DMS 273 (cell line): ENCODE results near the gene BFSP2.
"Not testable (repeated sequence)": the region's sequence is repeated elsewhere in the genome, so short reads cannot be mapped to it uniquely, and the experiment has no call there.

Experiments used
- DNase-seq: peaks from one replicate; lab custom pipeline; 2025; ENCODE audit not compliant: unreplicated experiment; lab: John Stamatoyannopoulos, UW

The BFSP2 gene

DNA sequence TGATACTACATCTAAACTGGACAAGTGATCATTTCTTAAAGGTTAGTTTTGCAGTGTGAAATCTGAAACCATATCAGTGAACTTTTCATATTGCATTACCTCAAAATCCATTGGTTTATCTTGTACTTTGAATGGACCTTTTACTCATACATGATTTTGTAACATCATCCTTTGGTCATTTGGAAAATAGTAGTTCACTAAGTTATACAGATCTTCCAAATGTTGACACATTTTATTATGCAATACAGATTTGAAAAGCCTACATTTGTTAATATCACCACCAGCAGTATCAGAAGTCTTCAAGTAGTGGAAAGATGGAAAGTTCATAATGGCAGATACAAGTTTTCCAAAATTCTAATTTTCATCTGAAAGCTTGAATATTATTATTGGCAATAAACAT is 109.6 kb downstream of the BFSP2 start:
- no peak for DNase-seq

DNA sequence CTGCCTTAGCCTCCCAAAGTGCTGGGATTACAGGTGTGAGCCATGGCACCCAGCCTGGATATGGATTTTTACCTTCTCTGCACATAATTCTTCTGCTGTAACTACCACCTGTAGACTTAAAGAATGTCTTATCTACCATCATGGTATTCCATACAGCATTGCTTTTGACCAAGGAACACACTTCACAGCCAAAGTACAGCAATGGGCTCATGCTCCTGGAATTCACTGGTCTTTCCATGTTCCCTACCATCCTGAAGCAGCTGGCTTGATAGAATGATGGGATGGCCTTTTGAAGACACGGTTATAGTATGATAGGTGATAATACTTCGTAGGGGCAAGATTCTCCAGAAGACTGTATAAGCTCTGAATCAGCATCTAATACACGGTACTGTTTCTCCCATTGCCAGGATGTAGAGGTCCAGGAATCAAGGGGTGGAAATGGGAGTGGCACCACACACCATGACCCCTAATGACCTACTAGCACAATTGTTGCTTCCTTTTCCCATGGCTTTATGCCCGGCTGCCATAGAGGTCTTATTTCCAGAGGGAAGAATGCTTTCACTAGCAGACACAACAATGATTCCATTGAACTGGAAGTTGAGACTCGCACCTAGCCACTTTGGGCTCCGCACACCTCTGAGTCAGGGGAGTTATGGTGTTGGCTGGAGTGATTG is 112.7 kb downstream of the BFSP2 start:
- DNase-seq: no peak

DNA sequence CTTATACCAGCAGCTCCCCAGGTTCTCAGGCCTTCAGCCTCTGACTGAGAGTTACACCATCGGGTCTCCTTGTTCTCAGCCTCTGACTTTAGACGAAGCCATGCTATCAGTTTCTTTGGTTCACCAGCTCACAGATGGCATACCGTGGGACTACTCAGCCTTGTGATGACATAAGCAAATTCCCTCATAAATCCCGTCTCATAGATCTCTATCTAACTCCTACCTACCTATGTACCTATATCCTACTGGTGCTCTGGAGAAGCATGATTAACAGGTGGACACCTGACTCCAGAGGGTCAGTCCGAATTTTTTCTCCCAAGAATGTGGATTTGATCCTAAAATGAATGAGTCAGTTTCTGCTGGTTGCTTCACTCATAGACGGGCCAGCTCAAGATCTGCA is 114.6 kb downstream of the BFSP2 start:
- DNase-seq: no peak

DNA sequence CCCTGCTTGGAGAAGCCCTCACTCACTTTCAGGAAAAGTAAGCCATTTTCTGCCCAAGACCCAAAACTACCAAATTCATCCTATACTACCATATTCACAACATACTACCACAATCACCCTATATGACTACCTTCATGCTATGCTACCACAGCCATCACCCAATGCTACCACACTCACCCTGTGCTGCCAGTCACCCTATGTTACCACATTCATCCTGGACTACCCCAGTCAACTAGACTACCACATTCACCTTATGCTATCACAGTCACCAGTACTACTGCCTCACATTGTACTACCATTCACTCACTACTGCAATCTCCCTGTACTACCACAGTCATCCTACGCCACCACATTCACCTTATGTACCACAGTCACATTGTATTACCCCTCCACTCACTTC is 115.3 kb downstream of the BFSP2 start:
- no peak for DNase-seq

DNA sequence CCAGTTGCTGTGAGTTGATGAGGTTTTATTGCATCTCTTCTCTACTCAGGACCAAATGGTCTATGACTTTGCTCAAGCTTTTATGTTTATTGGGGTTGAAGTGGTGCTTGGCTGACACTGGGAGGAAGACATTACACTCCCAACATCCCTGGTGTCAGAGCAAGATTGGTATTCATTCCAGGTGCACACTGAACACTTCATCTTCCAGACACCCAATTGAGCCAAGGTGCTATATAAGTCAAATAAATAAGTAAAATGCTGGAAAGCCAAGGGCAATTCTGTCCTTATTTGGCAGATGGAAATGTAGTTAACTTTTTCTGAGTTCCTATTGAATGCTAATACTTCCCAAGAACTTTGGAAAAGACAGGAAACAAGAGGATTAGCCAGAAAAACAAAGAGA is 120.4 kb downstream of the BFSP2 start:
- DNase-seq: no peak

DNA sequence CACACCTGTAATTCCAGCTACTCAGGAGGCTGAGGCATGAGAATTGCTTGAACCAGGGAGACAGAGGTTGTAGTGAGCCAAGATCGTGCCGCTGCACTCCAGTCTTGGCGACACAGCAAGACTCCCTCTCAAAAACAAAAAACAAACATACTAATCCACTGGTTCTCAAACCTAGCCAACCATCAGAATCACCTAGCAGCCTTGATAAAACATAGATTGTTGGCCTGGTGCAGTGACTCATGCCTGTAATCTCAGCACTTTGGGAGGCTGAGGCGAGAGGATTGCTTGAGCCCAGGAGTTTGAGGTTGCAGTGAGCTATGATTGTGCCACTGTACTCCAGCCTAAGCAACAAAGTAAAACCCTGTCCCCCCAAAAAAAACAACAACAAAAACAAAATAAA is 121.1 kb downstream of the BFSP2 start:
- DNase-seq: not testable (repeated sequence)

DNA sequence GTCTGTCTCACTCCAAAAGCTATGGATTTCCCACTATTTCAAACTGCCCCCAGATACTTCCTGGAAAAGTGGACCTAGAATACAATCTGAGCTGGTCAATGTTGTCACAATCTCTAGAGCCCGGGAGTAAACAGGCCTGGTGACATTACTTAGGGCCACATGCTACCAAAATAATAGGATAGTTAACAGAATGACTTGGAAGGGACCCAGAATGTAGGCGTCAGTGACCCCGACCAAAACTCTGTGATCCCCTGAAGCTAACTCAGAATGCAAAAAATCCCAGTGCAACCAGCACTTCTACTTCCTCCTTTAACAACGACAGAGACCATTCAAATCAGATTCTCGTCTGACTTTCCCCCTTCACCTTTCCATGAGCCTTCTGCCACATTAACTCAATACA is 122.1 kb downstream of the BFSP2 start:
- no peak for DNase-seq

DNA sequence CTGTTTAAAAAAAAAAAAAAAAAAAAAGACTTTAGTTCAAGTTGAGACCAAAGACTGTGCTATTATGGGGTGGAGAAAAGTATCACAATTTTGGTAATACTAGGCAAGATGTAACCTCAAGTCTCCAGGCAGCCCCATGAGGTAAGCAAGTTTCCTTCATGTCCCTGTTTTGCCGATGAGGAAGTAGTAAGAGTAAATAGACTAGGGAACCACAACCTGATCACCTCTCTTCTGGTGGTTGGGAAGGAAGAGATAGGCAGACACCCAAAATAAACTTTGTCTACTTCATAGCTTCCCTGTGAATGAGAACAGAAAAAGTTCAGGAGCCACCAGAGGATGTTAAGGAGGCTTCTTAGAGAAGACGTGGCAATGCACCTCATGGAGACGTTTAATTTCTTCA is 123.9 kb downstream of the BFSP2 start:
- not testable (repeated sequence) for DNase-seq
